Colonic mucosa (tissue), 4 donors: ENCODE measurements around the gene TMPO. TPM values are rescaled to one million over a fixed set of nuclear protein-coding genes. Genes with fewer than 3 reads are reported as not detected.

ENCODE experiments used
- DNase-seq: peaks from one replicate; pipeline ENCODE4 v3.0.0-alpha.2; 2020
- H3K27ac ChIP-seq: fragments of 200-600 bp; one replicate; pipeline ENCODE4 v1.8.0; 2021
- H3K27me3 ChIP-seq: fragments of 200-600 bp; one replicate; pipeline ENCODE4 v1.8.0; 2021
- H3K36me3 ChIP-seq: fragments of 200-600 bp; one replicate; pipeline ENCODE4 v1.8.0; 2021
- H3K4me1 ChIP-seq: fragments of 200-600 bp; one replicate; pipeline ENCODE4 v1.8.0; 2021; ENCODE audit warnings: mild to moderate bottlenecking
- H3K4me3 ChIP-seq: fragments of 200-600 bp; one replicate; pipeline ENCODE4 v1.8.0; 2021
- H3K9ac ChIP-seq, 2 donors: one replicate each; pipeline ENCODE4 v1.7.0; 2013; ENCODE audit warnings: control low read depth in 2 of 2, low read depth in 2 of 2, low read length in 2 of 2
- H3K9me3 ChIP-seq: fragments of 200-600 bp; one replicate; pipeline ENCODE4 v1.8.0; 2021
- CTCF ChIP-seq: fragments of 200-600 bp; IDR thresholded peaks from one replicate; pipeline ENCODE4 v1.8.0; 2022; ENCODE audit warnings: antibody characterized with exemption, mild to moderate bottlenecking
- intact Hi-C: fragments of 100-400 bp; cut with DNase I; formaldehyde crosslinking; loops from one replicate; pipeline ENCODE4 v1.14.1; 2022
- total RNA-seq, 2 donors: library from RNA; stranded (reverse); fragmentation: NEBNext Ultra II Directional in 1 of 2; extraction: Animal tissue kit (Norgen Biotek cat#: 25700) in 1 of 2; gene quantifications; one replicate each; pipeline ENCODE4 v1.2.1, GENCODE V29; 2021
- donor health status: healthy.
- donor health status: DM: no; HTN: no; CAD: no.
- donor health status: DM: no; HTN: no; CAD: no.

Gene TMPO
- total RNA-seq, 2 donors from 2014 or later = 80.0 to 202 TPM

- Histone ChIP-seq H3K4me3 (no peak overlapping the region), H3K27ac (no peak overlapping the region), H3K4me1 (no peaks in the 10 kb centered on the region), H3K9me3 (no peaks in the 10 kb centered on the region), H3K27me3 (no peaks in the 10 kb centered on the region), H3K36me3 (no peaks in the 10 kb centered on the region), H3K9ac (no peak overlapping the region)
- intact Hi-C loops = no loop called here
- TF ChIP-seq CTCF = no peak
- DNase-seq = no peak
Measured at GRCh38 chr12:98533723-98534251, 18.4 kb downstream of the TMPO start.

GRCh38 chr12:98538031-98538430 is 22.6 kb downstream of the TMPO start:
- DNase-seq = no peak
- Histone ChIP-seq H3K4me3 (no peak overlapping the region), H3K27me3 (no peaks in the 10 kb centered on the region), H3K27ac (no peak overlapping the region), H3K36me3 (no peaks in the 10 kb centered on the region), H3K4me1 (no peaks in the 10 kb centered on the region), H3K9ac (no peak overlapping the region), H3K9me3 (no peaks in the 10 kb centered on the region)
- intact Hi-C loops = no loop called here
- TF ChIP-seq CTCF = no peak

GRCh38 chr12:98543701-98544100 is 28.3 kb downstream of the TMPO start:
- Histone ChIP-seq H3K4me1 (no peaks in the 10 kb centered on the region), H3K4me3 (no peak overlapping the region), H3K27ac (no peak overlapping the region), H3K9ac (no peak overlapping the region), H3K36me3 (peaks cover 6% of the 10 kb centered on the region), H3K27me3 (no peaks in the 10 kb centered on the region), H3K9me3 (no peaks in the 10 kb centered on the region)
- TF ChIP-seq CTCF = no peak
- no peak for DNase-seq
- intact Hi-C loops = no loop called here

GRCh38 chr12:98544751-98545150 is 29.4 kb downstream of the TMPO start:
- peaks cover 6% of the 10 kb centered on the region for H3K36me3 ChIP-seq
- no peak for DNase-seq

GRCh38 chr12:98549371-98550110 is 34.2 kb downstream of the TMPO start:
- no peaks in the 10 kb centered on the region for H3K9me3 ChIP-seq
- intact Hi-C loops = no loop called here
- H3K4me1 ChIP-seq = no peaks in the 10 kb centered on the region
- peaks cover 6% of the 10 kb centered on the region for H3K36me3 ChIP-seq
- H3K27ac ChIP-seq = no peak overlapping the region
- DNase-seq = no peak
- H3K27me3 ChIP-seq = no peaks in the 10 kb centered on the region
- no peak overlapping the region for H3K9ac ChIP-seq
- H3K4me3 ChIP-seq = no peak overlapping the region
- no peak for TF ChIP-seq CTCF

More at GRCh38 chr12:98544751-98545150, 29.4 kb downstream of the TMPO start:
- no peak overlapping the region for H3K27ac ChIP-seq
- no peak overlapping the region for H3K9ac ChIP-seq
- intact Hi-C loops = no loop called here
- H3K9me3 ChIP-seq = no peaks in the 10 kb centered on the region
- H3K4me3 ChIP-seq = no peak overlapping the region
- TF ChIP-seq CTCF = no peak
- H3K4me1 ChIP-seq = no peaks in the 10 kb centered on the region
- no peaks in the 10 kb centered on the region for H3K27me3 ChIP-seq
